RKO (cell line): ENCODE data around the gene CHST2.

Experiments used
- DNase-seq: peaks from one replicate; pipeline ENCODE4 v3.0.0-alpha.2; 2016; ENCODE audit warnings: low spot score

Gene CHST2

GRCh38 chr3:143167969-143168854, 48.6 kb downstream of the CHST2 start:
- no peak for DNase-seq

DNA sequence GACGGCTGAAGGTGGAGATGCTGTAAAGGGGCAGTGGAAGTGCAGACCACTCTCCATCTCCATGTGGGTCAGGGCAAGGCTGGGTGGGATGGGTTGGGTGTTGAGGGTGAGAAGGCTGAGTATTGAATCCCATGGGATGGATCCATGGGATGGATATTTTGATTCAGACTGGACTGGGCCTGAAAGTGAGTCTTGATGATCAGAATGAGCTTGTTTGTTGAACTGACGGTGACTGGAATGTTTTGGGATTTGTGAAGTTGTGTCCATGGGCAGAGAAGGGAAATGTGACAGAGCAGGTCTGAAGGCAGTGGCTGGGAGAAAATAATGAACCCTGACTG, 49.3 kb downstream of the CHST2 start:
- DNase-seq = no peak

DNA sequence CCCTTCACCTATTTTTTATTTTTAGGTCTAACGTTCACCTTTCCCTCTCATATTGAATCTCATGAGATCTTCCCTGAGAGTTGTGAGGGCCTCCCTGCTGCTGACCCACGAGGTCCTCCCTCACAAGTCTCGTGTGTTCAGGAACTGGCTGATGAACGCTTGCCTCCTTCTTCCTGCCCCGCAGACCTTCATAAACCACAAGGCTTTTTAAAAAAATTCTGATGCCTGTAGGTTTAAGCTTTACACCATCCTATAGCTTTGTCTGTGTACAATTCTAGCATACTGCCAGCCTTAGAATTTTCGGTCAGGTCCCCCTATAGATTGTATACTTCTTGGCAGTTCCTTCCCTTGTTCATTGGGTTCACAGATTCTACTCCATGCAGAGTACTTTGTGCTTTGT, 50.5 kb downstream of the CHST2 start:
- no peak for DNase-seq

DNA sequence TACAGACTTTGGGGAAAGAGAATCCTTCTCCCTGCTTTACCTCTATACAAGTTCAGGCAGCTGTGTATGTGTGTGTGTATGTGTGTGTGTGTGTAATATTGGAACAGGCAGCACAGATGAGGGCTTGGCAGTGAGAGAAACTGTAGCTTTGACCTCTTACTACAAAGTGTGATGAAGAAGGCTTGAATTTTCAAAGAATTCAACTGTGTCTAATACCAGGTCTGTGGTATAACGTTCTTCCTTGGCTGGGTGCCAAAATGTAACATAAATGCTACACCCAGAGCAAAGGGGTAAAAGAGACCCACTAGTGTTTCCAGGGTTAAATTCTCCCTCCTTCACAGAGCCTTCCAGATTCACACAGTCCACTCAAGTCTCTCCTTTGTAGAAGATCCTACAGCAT, 51.1 kb downstream of the CHST2 start:
- DNase-seq = no peak

- DNase-seq = no peak
Measured at GRCh38 chr3:143171141-143171980, 51.8 kb downstream of the CHST2 start.

DNA sequence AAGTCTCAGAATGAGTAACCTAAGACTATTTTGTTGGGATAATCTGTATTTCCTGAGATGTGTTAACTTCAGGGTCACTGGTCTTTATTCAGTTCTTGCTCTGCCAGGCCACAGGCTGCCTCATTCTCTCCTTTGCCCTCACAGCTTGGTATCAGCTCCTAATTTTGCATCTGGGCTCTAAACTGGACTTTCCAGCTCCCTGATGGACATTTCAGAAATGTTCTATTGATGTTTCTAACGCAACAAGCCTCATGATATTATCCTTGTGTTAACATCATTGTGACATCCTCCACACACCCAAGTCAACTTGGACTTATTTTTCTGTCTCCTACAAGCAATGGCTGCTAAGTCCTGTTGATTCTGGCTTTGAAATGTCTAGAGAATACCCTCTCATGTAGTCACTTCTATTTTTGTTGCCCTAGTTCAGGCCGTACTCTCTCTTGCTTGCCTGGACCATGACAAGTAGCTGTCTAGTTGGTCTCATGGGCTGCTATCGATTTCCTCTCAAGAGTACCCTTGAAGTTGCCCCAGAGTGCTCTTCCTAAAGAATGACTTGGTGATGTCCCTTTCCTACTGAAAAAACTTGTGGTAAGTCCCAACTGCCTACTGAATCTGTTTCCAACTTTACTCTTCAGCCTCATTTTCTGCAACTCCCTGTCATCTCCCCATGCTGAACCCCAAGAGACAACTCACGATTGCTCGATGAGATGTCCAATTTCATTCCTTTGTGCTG, 52.7 kb downstream of the CHST2 start:
- DNase-seq = no peak

DNA sequence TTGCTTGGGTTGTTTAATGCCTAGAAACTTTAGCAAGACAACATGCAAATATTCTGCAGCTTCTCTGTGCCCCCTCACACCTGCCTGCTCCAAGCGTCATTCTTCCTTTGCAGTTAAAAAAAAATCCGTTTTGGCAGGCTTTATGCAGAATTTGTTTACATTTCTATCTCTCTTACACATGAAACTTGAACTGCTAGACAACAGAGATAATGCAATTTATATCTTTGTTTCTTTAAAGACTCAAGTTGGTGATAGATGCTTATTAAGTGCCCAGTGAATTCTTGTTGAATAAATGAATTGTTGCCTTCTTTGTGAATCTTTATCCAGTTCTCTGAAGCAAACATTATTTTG, 53.2 kb downstream of the CHST2 start:
- DNase-seq = no peak

DNA sequence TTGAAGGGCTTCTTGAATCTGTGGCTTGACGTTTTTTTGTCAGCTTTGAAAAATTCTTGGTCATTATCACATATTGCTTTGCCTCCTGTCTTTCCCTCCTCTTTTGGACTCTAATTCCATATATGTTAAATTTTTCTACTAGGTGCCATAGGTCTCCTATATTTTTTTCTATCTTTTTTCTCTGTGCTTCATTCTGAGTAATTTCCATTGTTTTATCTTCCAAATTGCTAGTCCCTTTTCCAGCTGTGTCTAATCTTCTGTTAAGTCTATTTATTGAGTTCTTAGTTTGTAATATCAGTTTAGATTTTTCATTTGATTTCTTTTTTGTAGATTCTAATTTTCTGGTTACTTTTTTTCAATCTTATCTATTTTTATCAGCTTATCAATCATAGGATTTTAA, 53.7 kb downstream of the CHST2 start:
- no peak for DNase-seq
